GDM1 (cell line): ENCODE data around the gene ZNF598.
"Not testable (repeated sequence)": the region's sequence is repeated elsewhere in the genome, so short reads cannot be mapped to it uniquely, and the experiment has no call there.

Experiments used
- DNase-seq: peaks from one replicate; lab custom pipeline; 2025; lab: John Stamatoyannopoulos, UW

ZNF598 gene

GRCh38 chr16:1975432-1976215 lies 34.0 kb downstream of the ZNF598 start:
- no peak for DNase-seq

- DNase-seq, result no peak
These were observed 35.2 kb downstream of the ZNF598 start for GRCh38 chr16:1974157-1975070.

- DNase-seq, result no peak
These were observed 36.0 kb downstream of the ZNF598 start for GRCh38 chr16:1973461-1974156.

GRCh38 chr16:1972490-1972877 lies 37.1 kb downstream of the ZNF598 start:
- DNase-seq, result no peak

- DNase-seq, result peak; percentile 97
These were observed 37.7 kb downstream of the ZNF598 start, which contains the start of gene TBL3 for GRCh38 chr16:1971796-1972489. TBL3 (plus strand) TSS chr16:1972053; CDS start chr16:1972165, 112 bp downstream.

GRCh38 chr16:1968146-1968953 lies 41.3 kb downstream of the ZNF598 start:
- no peak for DNase-seq

- no peak for DNase-seq
These were observed 43.2 kb downstream of the ZNF598 start, which contains the start of gene RNF151 for GRCh38 chr16:1966460-1966859. RNF151 (plus strand) TSS chr16:1966856; CDS start chr16:1966882, 26 bp downstream.

GRCh38 chr16:1965396-1966001 lies 44.1 kb downstream of the ZNF598 start:
- no peak for DNase-seq

GRCh38 chr16:1964506-1965395 lies 44.9 kb downstream of the ZNF598 start, which contains the start of gene RPS2:
RPS2 (minus strand) TSS chr16:1964826; CDS start chr16:1964625, 201 bp downstream.
- peak; percentile 96 for DNase-seq

- no peak for DNase-seq
These were observed 45.7 kb downstream of the ZNF598 start for GRCh38 chr16:1963806-1964505.

- DNase-seq, result not testable (repeated sequence)
These were observed 47.2 kb downstream of the ZNF598 start for GRCh38 chr16:1962161-1963153.

- DNase-seq, result no peak
These were observed 48.0 kb downstream of the ZNF598 start for GRCh38 chr16:1961651-1962067.

- DNase-seq, result peak; percentile 27
These were observed 48.7 kb downstream of the ZNF598 start for GRCh38 chr16:1960665-1961630.

GRCh38 chr16:1959269-1960039 lies 50.2 kb downstream of the ZNF598 start, which contains the start of gene NDUFB10:
NDUFB10 (plus strand) TSS chr16:1959538; CDS start chr16:1959625, 87 bp downstream.
- DNase-seq, result peak; percentile 81

- no peak for DNase-seq
These were observed 50.8 kb downstream of the ZNF598 start for GRCh38 chr16:1958715-1959268.
